PFSK-1 (cell line): ENCODE data around the gene HIVEP2.

Source experiments
- FOXP2 ChIP-seq: optimal IDR thresholded peaks from 2 replicates; pipeline ENCODE3; 2011; ENCODE audit warnings: borderline replicate concordance, control low read depth, inconsistent platforms; ENCODE audit not compliant: insufficient read depth; ENCODE audit errors: extremely low read length, extremely low read depth
- POLR2AphosphoS5 ChIP-seq: IDR thresholded peaks from 2 replicates; pipeline ENCODE4 v1.6.1; 2012; ENCODE audit warnings: low read depth, mild to moderate bottlenecking, control low read depth, low read length, moderate library complexity
- SIN3A ChIP-seq: IDR thresholded peaks from 2 replicates; pipeline ENCODE4 v1.6.1; 2012; ENCODE audit warnings: mild to moderate bottlenecking, low read length, moderate library complexity, borderline replicate concordance; ENCODE audit not compliant: insufficient read depth
- TAF1 ChIP-seq: IDR thresholded peaks from 2 replicates; pipeline ENCODE4 v1.6.1; 2012; ENCODE audit warnings: low read length, control low read depth, borderline replicate concordance; ENCODE audit not compliant: insufficient read depth
- TF ChIP-seq, protein P1 (sequence below), 2 experiments: IDR thresholded peaks; 2 replicates each; pipeline versions ENCODE4 v1.6.1 to v1.8.0; 2011 to 2012; ENCODE audit warnings: low read depth in 2 of 2, low read length in 2 of 2, control low read depth in 1 of 2, inconsistent platforms in 1 of 2, mild to moderate bottlenecking in 1 of 2, moderate library complexity in 1 of 2; ENCODE audit not compliant: insufficient read depth in 1 of 2

DNA sequence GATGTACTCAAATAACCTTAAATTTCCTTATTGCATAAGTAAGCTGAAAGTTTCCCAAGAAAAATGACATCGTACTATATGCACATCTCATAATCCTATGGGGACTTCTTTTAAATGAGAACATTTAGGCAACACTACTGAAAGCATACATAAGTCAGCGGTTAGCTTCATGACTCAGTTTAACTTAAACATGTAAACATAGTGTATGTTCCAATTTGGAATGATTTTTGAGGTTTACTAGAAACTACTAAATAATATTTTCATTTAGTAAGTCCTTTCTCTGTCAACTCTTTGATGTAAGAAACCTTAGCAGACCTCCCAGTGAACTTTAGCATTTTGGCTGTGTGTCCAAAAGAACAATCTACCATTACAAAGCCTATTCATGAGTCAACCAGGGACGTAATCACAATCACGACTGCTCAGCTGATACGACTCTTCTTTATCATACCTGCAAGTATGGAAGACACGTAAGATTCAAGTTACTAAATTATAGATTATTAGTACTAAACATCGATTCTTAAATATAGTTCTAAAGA, 19.3 kb downstream of the HIVEP2 start:
- TF ChIP-seq, protein P1, sequence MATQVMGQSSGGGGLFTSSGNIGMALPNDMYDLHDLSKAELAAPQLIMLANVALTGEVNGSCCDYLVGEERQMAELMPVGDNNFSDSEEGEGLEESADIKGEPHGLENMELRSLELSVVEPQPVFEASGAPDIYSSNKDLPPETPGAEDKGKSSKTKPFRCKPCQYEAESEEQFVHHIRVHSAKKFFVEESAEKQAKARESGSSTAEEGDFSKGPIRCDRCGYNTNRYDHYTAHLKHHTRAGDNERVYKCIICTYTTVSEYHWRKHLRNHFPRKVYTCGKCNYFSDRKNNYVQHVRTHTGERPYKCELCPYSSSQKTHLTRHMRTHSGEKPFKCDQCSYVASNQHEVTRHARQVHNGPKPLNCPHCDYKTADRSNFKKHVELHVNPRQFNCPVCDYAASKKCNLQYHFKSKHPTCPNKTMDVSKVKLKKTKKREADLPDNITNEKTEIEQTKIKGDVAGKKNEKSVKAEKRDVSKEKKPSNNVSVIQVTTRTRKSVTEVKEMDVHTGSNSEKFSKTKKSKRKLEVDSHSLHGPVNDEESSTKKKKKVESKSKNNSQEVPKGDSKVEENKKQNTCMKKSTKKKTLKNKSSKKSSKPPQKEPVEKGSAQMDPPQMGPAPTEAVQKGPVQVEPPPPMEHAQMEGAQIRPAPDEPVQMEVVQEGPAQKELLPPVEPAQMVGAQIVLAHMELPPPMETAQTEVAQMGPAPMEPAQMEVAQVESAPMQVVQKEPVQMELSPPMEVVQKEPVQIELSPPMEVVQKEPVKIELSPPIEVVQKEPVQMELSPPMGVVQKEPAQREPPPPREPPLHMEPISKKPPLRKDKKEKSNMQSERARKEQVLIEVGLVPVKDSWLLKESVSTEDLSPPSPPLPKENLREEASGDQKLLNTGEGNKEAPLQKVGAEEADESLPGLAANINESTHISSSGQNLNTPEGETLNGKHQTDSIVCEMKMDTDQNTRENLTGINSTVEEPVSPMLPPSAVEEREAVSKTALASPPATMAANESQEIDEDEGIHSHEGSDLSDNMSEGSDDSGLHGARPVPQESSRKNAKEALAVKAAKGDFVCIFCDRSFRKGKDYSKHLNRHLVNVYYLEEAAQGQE (IDR thresholded peaks at IDR 0.05; ENCODE audit: insufficient read depth in 1 of 2, low read depth in 2 of 2, low read length in 2 of 2): no peak
- TF ChIP-seq TAF1 (no peak), POLR2AphosphoS5 (no peak), SIN3A (no peak), FOXP2 (no peak)
